Left ventricle myocardium inferior (tissue), 1 donor: ENCODE results near the gene B3GAT1. TPM values are rescaled to one million over a fixed set of nuclear protein-coding genes. Genes with fewer than 3 reads are reported as not detected.
"Not testable (repeated sequence)": the region's sequence is repeated elsewhere in the genome, so short reads cannot be mapped to it uniquely, and the experiment has no call there.

Experiments used
- DNase-seq: peaks from one replicate; pipeline ENCODE4 v3.0.0-alpha.2; 2020
- H3K27ac ChIP-seq: fragments of 200-600 bp; replicated peaks from 2 replicates; pipeline ENCODE4 v1.8.0; 2021
- H3K27me3 ChIP-seq: fragments of 200-600 bp; 2 replicates; pipeline ENCODE4 v1.8.0; 2021; ENCODE audit warnings: low read depth
- H3K36me3 ChIP-seq: fragments of 200-600 bp; 2 replicates; pipeline ENCODE4 v1.8.0; 2021
- H3K4me1 ChIP-seq: fragments of 200-600 bp; 2 replicates; pipeline ENCODE4 v1.8.0; 2021
- H3K4me3 ChIP-seq: fragments of 200-600 bp; 2 replicates; pipeline ENCODE4 v1.8.0; 2021; ENCODE audit warnings: mild to moderate bottlenecking, moderate library complexity
- H3K9me3 ChIP-seq: fragments of 200-600 bp; replicated peaks from 2 replicates; pipeline ENCODE4 v1.8.0; 2021
- intact Hi-C: fragments of 100-400 bp; cut with micrococcal nuclease; formaldehyde crosslinking; loops from one replicate; pipeline ENCODE4 v1.11.0; 2022
- long read RNA-seq: library from polyadenylated mRNA; unstranded; transcript quantifications from one replicate; pipeline ENCODE4 v2.0.0, GENCODE V29; 2021
- total RNA-seq: library from RNA; stranded (reverse); fragmentation: NEBNext Ultra II Directional; extraction: Animal tissue kit (Norgen Biotek cat#: 25700); gene quantifications from one replicate; pipeline ENCODE4 v1.2.1, GENCODE V29; 2021
- TF ChIP-seq, protein P1 (sequence below): fragments of 200-600 bp; IDR thresholded peaks from 2 replicates; pipeline ENCODE4 v1.8.0; 2021; ENCODE audit warnings: antibody characterized with exemption, mild to moderate bottlenecking, borderline replicate concordance
- donor health status: DM: no; HTN: yes; CAD: no; lungs with severe emphysema.

The B3GAT1 gene, protein sequence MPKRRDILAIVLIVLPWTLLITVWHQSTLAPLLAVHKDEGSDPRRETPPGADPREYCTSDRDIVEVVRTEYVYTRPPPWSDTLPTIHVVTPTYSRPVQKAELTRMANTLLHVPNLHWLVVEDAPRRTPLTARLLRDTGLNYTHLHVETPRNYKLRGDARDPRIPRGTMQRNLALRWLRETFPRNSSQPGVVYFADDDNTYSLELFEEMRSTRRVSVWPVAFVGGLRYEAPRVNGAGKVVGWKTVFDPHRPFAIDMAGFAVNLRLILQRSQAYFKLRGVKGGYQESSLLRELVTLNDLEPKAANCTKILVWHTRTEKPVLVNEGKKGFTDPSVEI
- total RNA-seq = 0.08 TPM
- long read RNA-seq = 0 reads

DNA sequence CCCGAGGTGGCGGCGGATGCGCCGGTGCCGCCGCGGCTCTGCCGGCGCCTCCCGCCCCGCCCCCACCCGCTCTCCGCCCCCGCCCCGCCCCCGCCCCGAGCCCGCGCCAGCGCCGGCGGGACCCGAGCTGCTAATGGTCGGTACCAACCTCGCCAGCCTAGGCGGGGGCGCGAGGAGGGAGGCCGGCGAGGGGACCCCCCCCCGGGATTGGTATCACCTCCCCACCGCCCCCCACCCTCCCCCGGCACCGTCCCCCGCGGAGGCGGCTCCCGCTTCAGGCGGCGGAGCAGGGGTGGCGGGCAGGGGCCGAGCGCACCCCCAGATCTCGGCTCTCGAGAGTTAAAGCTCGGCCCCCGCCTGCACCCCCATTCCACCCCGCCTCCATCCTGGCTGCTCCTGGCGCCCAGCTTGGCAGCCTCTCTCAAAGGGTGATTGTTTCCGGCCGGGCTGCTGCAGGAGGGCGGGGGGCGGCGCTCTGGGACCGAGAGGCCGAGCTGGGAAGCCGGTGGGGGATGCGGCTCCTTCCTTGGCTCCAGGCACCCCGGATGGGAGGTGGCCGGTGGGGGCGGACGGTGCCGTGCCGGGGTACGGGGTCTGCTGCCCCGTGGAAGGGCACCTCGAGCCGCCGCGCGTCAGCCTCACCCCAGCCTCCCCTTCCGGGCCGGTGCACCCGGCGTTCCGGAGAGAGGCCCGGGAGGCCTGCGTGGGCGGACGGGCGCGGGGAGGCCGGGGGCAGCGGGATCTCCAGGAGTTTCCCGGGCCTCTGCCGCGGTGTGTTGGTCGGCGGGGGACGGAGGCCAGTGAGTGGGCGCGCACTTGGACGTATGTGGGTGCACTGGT lies at the start of gene B3GAT1:
Gene B3GAT1 (minus strand): TSS at position 40 of the 840 bp plus-strand sequence. CDS start 24,583 bp downstream, outside the sequence.
- Histone ChIP-seq H3K27me3 (peaks cover 90% of the 10 kb centered on the region), H3K27ac (no peak within 1 kb of the TSS), H3K4me3 (peak within 1 kb of the TSS; percentile 62), H3K36me3 (no peaks in the 10 kb centered on the region), H3K4me1 (peaks cover 24% of the 10 kb centered on the region), H3K9me3 (no peaks in the 10 kb centered on the region)
- intact Hi-C loops = no loop called here
- TF ChIP-seq, protein P1, sequence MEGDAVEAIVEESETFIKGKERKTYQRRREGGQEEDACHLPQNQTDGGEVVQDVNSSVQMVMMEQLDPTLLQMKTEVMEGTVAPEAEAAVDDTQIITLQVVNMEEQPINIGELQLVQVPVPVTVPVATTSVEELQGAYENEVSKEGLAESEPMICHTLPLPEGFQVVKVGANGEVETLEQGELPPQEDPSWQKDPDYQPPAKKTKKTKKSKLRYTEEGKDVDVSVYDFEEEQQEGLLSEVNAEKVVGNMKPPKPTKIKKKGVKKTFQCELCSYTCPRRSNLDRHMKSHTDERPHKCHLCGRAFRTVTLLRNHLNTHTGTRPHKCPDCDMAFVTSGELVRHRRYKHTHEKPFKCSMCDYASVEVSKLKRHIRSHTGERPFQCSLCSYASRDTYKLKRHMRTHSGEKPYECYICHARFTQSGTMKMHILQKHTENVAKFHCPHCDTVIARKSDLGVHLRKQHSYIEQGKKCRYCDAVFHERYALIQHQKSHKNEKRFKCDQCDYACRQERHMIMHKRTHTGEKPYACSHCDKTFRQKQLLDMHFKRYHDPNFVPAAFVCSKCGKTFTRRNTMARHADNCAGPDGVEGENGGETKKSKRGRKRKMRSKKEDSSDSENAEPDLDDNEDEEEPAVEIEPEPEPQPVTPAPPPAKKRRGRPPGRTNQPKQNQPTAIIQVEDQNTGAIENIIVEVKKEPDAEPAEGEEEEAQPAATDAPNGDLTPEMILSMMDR = no peak
- no peak for DNase-seq

DNA sequence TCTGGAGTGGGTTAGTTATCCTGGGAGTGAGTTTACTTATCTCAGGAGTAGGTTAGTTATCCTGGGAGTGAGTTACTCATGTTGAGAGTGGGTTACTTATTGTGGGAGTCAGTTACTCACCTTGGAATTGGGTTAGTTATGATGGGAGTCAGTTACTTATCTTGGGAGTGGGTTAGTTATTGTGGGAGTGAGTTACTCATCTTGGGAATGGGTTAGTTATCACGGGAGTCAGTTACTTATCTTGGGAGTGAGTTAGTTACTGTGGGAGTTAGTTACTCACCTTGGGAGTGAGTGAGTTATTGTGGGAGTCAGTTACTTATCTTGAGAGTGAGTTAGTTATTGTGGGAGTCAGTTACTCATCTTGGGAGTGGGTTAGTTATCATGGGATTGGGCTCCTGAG lies 49.6 kb upstream of the B3GAT1 start:
- TF ChIP-seq, protein P1 = no peak
- H3K9me3 ChIP-seq = peaks cover 17% of the 10 kb centered on the region
- no peak overlapping the region for H3K27ac ChIP-seq
- no peak overlapping the region for H3K4me3 ChIP-seq
- intact Hi-C loops = no loop called here
- H3K4me1 ChIP-seq = no peaks in the 10 kb centered on the region
- DNase-seq = no peak
- no peaks in the 10 kb centered on the region for H3K36me3 ChIP-seq
- H3K27me3 ChIP-seq = peaks cover 69% of the 10 kb centered on the region

DNA sequence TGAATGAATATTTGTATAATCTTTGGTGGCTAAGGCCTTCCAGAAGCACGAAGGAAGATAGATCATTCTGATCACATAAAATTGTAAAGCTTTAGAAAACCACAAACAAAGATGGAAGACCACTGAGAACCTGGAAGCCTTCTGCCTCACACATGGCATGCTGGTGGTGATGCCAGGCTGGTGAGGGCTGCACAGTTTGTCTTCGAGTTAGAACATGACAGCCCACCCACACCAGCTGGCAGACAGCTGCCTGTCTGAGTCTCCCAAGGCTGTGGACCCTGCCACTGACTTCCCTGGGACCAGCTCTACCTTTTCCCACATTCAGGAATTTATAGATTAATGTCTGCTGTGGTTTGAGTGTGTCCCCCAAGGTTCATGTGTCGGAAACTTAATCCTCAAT lies 48.8 kb upstream of the B3GAT1 start:
- Histone ChIP-seq H3K36me3 (no peaks in the 10 kb centered on the region), H3K9me3 (peaks cover 24% of the 10 kb centered on the region), H3K27me3 (peaks cover 61% of the 10 kb centered on the region), H3K4me1 (no peaks in the 10 kb centered on the region), H3K4me3 (no peak overlapping the region), H3K27ac (no peak overlapping the region)
- no peak for DNase-seq
- TF ChIP-seq, protein P1 = no peak
- intact Hi-C loops = no loop called here

DNA sequence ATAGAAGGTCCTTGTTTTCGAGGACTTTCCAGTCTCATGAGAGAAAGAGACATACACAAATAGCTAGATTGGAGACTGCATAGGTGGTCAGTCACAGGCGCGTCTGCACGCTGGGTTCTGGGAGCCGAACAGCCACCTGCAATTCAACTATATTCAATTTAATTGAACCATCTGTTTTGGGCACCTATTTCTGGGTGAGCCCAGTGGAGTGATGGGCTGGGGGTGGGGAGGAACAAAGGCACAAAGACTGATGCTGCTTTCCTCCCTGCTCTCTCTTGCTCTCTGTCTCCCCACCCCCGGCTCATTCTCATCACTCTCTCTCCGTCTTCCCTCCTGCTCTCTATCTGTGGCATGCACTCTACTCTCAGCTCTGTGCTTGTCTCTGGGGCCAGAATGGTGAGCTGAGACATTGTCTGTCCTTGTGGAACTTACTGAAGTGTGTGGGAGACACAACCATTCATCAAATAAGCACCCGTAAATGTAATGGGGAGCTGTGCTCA lies 48.1 kb upstream of the B3GAT1 start:
- H3K9me3 ChIP-seq = peaks cover 24% of the 10 kb centered on the region
- TF ChIP-seq, protein P1 = no peak
- no peak for DNase-seq
- intact Hi-C loops = no loop called here
- H3K27me3 ChIP-seq = peaks cover 53% of the 10 kb centered on the region
- H3K27ac ChIP-seq = no peak overlapping the region
- no peaks in the 10 kb centered on the region for H3K36me3 ChIP-seq
- H3K4me1 ChIP-seq = no peaks in the 10 kb centered on the region
- H3K4me3 ChIP-seq = no peak overlapping the region

DNA sequence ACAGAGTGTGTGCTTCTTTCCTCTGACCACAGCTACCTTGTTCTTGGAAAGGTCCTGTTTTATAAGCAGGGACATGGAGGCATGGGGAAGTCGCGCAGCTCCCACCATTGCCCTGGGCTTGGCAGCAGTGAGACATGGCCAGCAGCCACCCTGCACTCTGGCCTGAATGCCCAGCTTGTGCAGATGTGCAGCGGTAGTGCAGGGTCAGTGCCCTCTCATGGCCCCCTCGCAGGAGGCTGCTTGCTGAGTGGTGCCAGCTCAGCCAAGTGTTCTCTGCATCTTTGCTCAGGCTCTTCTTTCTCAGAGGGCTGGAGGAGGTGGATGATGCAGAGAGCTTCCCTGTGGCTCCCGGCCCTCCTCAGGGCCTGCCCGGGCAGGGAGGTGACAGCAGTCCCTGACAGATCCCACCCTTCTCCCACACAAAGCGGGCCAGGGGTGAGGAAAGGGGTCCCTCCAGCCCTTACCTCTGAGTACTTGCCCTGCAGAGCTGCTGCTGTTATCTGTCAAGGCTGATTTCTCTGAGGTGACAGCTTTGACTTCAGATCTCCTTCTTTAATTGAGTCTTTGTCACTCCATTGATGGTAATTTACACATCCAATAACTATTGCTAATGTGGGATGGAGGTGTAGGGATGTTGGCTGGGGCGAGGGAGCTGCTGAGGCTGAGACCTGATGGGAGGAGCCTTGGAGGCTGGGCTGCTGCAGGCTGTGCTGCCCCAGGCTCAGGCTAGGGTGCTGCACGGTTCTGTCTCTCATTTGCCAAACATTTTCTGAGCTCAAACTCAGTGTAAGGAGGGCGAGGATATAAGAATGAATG lies 47.4 kb upstream of the B3GAT1 start:
- H3K9me3 ChIP-seq = peaks cover 24% of the 10 kb centered on the region
- H3K36me3 ChIP-seq = no peaks in the 10 kb centered on the region
- peaks cover 47% of the 10 kb centered on the region for H3K27me3 ChIP-seq
- H3K4me3 ChIP-seq = no peak overlapping the region
- intact Hi-C loops = no loop called here
- no peak overlapping the region for H3K27ac ChIP-seq
- DNase-seq = no peak
- no peaks in the 10 kb centered on the region for H3K4me1 ChIP-seq
- TF ChIP-seq, protein P1 = no peak

DNA sequence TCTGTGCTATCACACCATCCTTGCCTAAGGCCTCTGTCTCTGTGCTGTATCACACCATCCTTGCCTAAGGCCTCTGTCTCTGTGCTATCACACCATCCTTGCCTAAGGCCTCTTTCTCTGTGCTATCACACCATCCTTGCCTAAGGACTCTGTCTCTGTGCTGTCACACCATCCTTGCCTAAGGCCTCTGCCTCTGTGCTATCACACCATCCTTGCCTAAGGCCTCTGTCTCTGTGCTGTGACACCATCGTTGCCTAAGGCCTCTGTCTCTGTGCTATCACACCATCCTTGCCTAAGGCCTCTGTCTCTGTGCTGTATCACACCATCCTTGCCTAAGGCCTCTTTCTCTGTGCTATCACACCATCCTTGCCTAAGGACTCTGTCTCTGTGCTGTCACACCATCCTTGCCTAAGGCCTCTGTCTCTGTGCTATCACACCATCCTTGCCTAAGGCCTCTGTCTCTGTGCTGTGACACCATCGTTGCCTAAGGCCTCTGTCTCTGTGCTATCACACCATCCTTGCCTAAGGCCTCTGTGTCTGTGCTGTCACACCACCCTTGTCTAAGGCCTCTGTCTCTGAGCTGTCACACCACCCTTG lies 45.5 kb upstream of the B3GAT1 start:
- H3K4me1 ChIP-seq, H3K4me3 ChIP-seq, H3K27ac ChIP-seq, DNase-seq, intact Hi-C loops, H3K36me3 ChIP-seq: not testable (repeated sequence)
- H3K9me3 ChIP-seq = peaks cover 24% of the 10 kb centered on the region
- H3K27me3 ChIP-seq = peaks cover 29% of the 10 kb centered on the region
